ENCODE measurements around the gene DOCK1.

DOCK1 gene

GRCh38 chr10:127441350-127442219 is 536.4 kb downstream of the DOCK1 start:
- no peak for TF ChIP-seq ZFX (IDR thresholded peaks at IDR 0.05)
- TF ChIP-seq CTCF (conservative IDR thresholded peaks at IDR 0.05) = no peak
- H3K27ac ChIP-seq = no peak overlapping the region

- no peak overlapping the region for H3K27ac ChIP-seq
- TF ChIP-seq ZFX (IDR thresholded peaks at IDR 0.05) (no peak), CTCF (conservative IDR thresholded peaks at IDR 0.05) (no peak)
Observed at GRCh38 chr10:127442220-127442525, 536.9 kb downstream of the DOCK1 start.

- TF ChIP-seq ZFX (IDR thresholded peaks at IDR 0.05) = no peak
- no peak for TF ChIP-seq CTCF (conservative IDR thresholded peaks at IDR 0.05)
Observed at GRCh38 chr10:127444155-127444554, 538.9 kb downstream of the DOCK1 start.

GRCh38 chr10:127447197-127447596 is 542.0 kb downstream of the DOCK1 start:
- H3K27ac ChIP-seq = no peak overlapping the region
- TF ChIP-seq ZFX (IDR thresholded peaks at IDR 0.05) = no peak
- TF ChIP-seq CTCF (conservative IDR thresholded peaks at IDR 0.05) = no peak

More at GRCh38 chr10:127444155-127444554, 538.9 kb downstream of the DOCK1 start:
- H3K27ac ChIP-seq = no peak overlapping the region

GRCh38 chr10:127449490-127449889 is 544.3 kb downstream of the DOCK1 start:
- TF ChIP-seq ZFX (IDR thresholded peaks at IDR 0.05) (no peak), CTCF (conservative IDR thresholded peaks at IDR 0.05) (no peak)
- H3K27ac ChIP-seq = no peak overlapping the region

- no peak overlapping the region for H3K27ac ChIP-seq
- TF ChIP-seq CTCF (conservative IDR thresholded peaks at IDR 0.05) = no peak
- TF ChIP-seq ZFX (IDR thresholded peaks at IDR 0.05) = no peak
Observed at GRCh38 chr10:127450644-127451043, 545.4 kb downstream of the DOCK1 start.

GRCh38 chr10:127451628-127452027 is 546.4 kb downstream of the DOCK1 start:
- no peak overlapping the region for H3K27ac ChIP-seq
- no peak for TF ChIP-seq ZFX (IDR thresholded peaks at IDR 0.05)
- TF ChIP-seq CTCF (conservative IDR thresholded peaks at IDR 0.05) = no peak

Data from C4-2B (cell line).